H1 (cell line): Measurements from ENCODE around the gene SCAMP4. TPM values are rescaled to one million over a fixed set of nuclear protein-coding genes. Genes with fewer than 3 reads are reported as not detected.

Experiments used
- CTCF ChIA-PET: fragments of 300-600 bp; sonication (Branson Sonifier 250); formaldehyde crosslinking; loops from one replicate; lab custom pipeline; 2021; ENCODE audit not compliant: partially characterized antibody; lab: Charles Lee
- POLR2A ChIA-PET: fragments of 300-600 bp; sonication (Branson Sonifier 250); formaldehyde crosslinking; loops from one replicate; lab custom pipeline; 2021; ENCODE audit warnings: inconsistent platforms; ENCODE audit not compliant: partially characterized antibody; lab: Charles Lee
- DNase-seq, 2 experiments: peaks; one replicate each; pipeline versions ENCODE4 v3.0.0 to v3.0.0-alpha.2; 2010 to 2022; ENCODE audit warnings: low spot score in 2 of 2, low read depth in 1 of 2, mixed read lengths in 1 of 2
- FAIRE-seq: peaks from 2 replicates; lab custom pipeline; 2011; peaks lifted over from hg19 to GRCh38; lab: Jason Lieb, UNC
- H2AFZ ChIP-seq: 2 replicates; pipeline ENCODE4 v1.8.1; 2012; ENCODE audit warnings: low read length, inconsistent platforms
- H2AK5ac ChIP-seq: 2 replicates; pipeline ENCODE4 v1.6.1; 2013; ENCODE audit warnings: low read depth, low read length
- H2BK120ac ChIP-seq: replicated peaks from 2 replicates; pipeline ENCODE3; 2013; ENCODE audit warnings: low read depth, low read length, inconsistent platforms
- H2BK12ac ChIP-seq: 2 replicates; pipeline ENCODE4 v1.6.1; 2013; ENCODE audit warnings: low read depth, low read length
- H2BK15ac ChIP-seq: 2 replicates; pipeline ENCODE4 v1.6.1; 2013; ENCODE audit warnings: low read length
- H2BK20ac ChIP-seq: 2 replicates; pipeline ENCODE4 v1.6.1; 2013; ENCODE audit warnings: low read length
- H2BK5ac ChIP-seq: 2 replicates; pipeline ENCODE4 v1.6.1; 2013; ENCODE audit warnings: low read depth, low read length
- H3K14ac ChIP-seq: 2 replicates; pipeline ENCODE4 v1.6.1; 2013; ENCODE audit warnings: inconsistent platforms; ENCODE audit not compliant: insufficient read length
- H3K18ac ChIP-seq: 2 replicates; pipeline ENCODE4 v1.6.1; 2013; ENCODE audit warnings: low read length; ENCODE audit errors: extremely low read depth
- H3K23ac ChIP-seq: 2 replicates; pipeline ENCODE4 v1.6.1; 2013; ENCODE audit warnings: inconsistent platforms; ENCODE audit not compliant: insufficient read length
- H3K23me2 ChIP-seq: 2 replicates; pipeline ENCODE4 v1.6.1; 2013; ENCODE audit warnings: low read depth, low read length
- H3K27ac ChIP-seq: 2 replicates; pipeline ENCODE4 v1.6.1; 2011; ENCODE audit warnings: low read depth, low read length, inconsistent platforms
- H3K27me3 ChIP-seq, 4 experiments: replicated peaks in 1 of 4; 1 replicate in 1 of 4; 2 replicates in 3 of 4; pipeline versions ENCODE4 v1.6.1 to v1.8.1; 2011 to 2013; ENCODE audit warnings: low read length in 3 of 4, mild to moderate bottlenecking in 3 of 4, inconsistent platforms in 2 of 4, mixed read lengths in 2 of 4, moderate library complexity in 1 of 4; ENCODE audit not compliant: control insufficient read depth in 3 of 4, insufficient read depth in 3 of 4; ENCODE audit errors: extremely low read depth in 1 of 4
- H3K36me3 ChIP-seq, 4 experiments: 2 replicates each; pipeline versions ENCODE4 v1.6.1 to v1.8.1; 2011 to 2013; ENCODE audit warnings: mild to moderate bottlenecking in 4 of 4, low read length in 3 of 4, moderate library complexity in 2 of 4, control low read depth in 1 of 4, inconsistent platforms in 1 of 4; ENCODE audit not compliant: insufficient read depth in 4 of 4, control insufficient read depth in 2 of 4
- H3K4ac ChIP-seq: replicated peaks from 2 replicates; pipeline ENCODE3; 2013; ENCODE audit warnings: low read length, low read depth, mixed read lengths, inconsistent platforms; ENCODE audit not compliant: insufficient read length
- H3K4me1 ChIP-seq, 4 experiments: replicated peaks in 1 of 4; 1 replicate in 1 of 4; 2 replicates in 3 of 4; pipeline versions ENCODE4 v1.6.1 to v1.8.1; 2011 to 2013; ENCODE audit warnings: low read length in 3 of 4, inconsistent platforms in 2 of 4, mixed read lengths in 1 of 4; ENCODE audit not compliant: insufficient read depth in 4 of 4, control insufficient read depth in 3 of 4
- H3K4me2 ChIP-seq, 2 experiments: 2 replicates each; pipeline versions ENCODE4 v1.6.1 to v1.8.1; 2011 to 2013; ENCODE audit warnings: low read depth in 2 of 2, low read length in 2 of 2, control low read depth in 1 of 2, inconsistent platforms in 1 of 2, mild to moderate bottlenecking in 1 of 2; ENCODE audit not compliant: insufficient read depth in 1 of 2
- H3K4me3 ChIP-seq, 4 experiments: fragments of 200-600, 300-600 bp in 1 of 4; sonication (generic), shearing (Covaris generic), sonication (Bioruptor Twin) in 1 of 4; 2 replicates each; pipeline versions ENCODE4 v1.5.1 to v1.8.1; 2011 to 2016; ENCODE audit warnings: low read length in 4 of 4, low read depth in 3 of 4, control low read depth in 2 of 4, inconsistent platforms in 2 of 4, mild to moderate bottlenecking in 2 of 4, mixed read lengths in 1 of 4, moderate library complexity in 1 of 4; ENCODE audit not compliant: insufficient read depth in 2 of 4; ENCODE audit errors: extremely low read depth in 1 of 4
- H3K56ac ChIP-seq: replicated peaks from 2 replicates; pipeline ENCODE3; 2013; ENCODE audit warnings: low read depth, mild to moderate bottlenecking, mixed read lengths, low read length, inconsistent platforms; ENCODE audit not compliant: insufficient read length
- H3K79me1 ChIP-seq: 2 replicates; pipeline ENCODE4 v1.6.1; 2013; ENCODE audit warnings: low read depth, low read length, control low read depth
- H3K79me2 ChIP-seq, 2 experiments: 2 replicates each; pipeline versions ENCODE4 v1.6.1 to v1.8.1; 2012 to 2013; ENCODE audit warnings: low read length in 2 of 2, mild to moderate bottlenecking in 2 of 2, inconsistent platforms in 1 of 2; ENCODE audit not compliant: insufficient read depth in 2 of 2, control insufficient read depth in 1 of 2
- H3K9ac ChIP-seq, 4 experiments: replicated peaks in 1 of 4; 1 replicate in 1 of 4; 2 replicates in 3 of 4; pipeline versions ENCODE4 v1.6.1 to v1.8.1; 2011 to 2013; ENCODE audit warnings: low read depth in 3 of 4, low read length in 3 of 4, control low read depth in 2 of 4, mild to moderate bottlenecking in 2 of 4, moderate library complexity in 2 of 4, inconsistent platforms in 1 of 4; ENCODE audit errors: extremely low read depth in 1 of 4
- H3K9me3 ChIP-seq, 2 experiments: 2 replicates each; pipeline versions ENCODE4 v1.6.1 to v1.8.1; 2012 to 2013; ENCODE audit warnings: mild to moderate bottlenecking in 2 of 2, moderate library complexity in 2 of 2, control low read depth in 1 of 2, inconsistent platforms in 1 of 2, low read depth in 1 of 2, low read length in 1 of 2, mixed read lengths in 1 of 2; ENCODE audit not compliant: insufficient read depth in 2 of 2
- H4K20me1 ChIP-seq, 2 experiments: replicated peaks in 1 of 2; 2 replicates each; pipeline versions ENCODE3 to v1.8.1; 2011 to 2013; ENCODE audit warnings: inconsistent platforms in 2 of 2, low read length in 2 of 2, mild to moderate bottlenecking in 1 of 2; ENCODE audit not compliant: insufficient read depth in 2 of 2, control insufficient read depth in 1 of 2
- H4K5ac ChIP-seq: 2 replicates; pipeline ENCODE4 v1.6.1; 2013; ENCODE audit warnings: low read length, low read depth, mixed read lengths, inconsistent platforms; ENCODE audit not compliant: insufficient read length
- H4K8ac ChIP-seq: 2 replicates; pipeline ENCODE4 v1.8.0; 2013; ENCODE audit warnings: mild to moderate bottlenecking, moderate library complexity, low read length, inconsistent platforms; ENCODE audit not compliant: insufficient read depth; ENCODE audit errors: extremely low read depth
- H4K91ac ChIP-seq: replicated peaks from 2 replicates; pipeline ENCODE3; 2013; ENCODE audit warnings: low read length, mixed read lengths, inconsistent platforms; ENCODE audit not compliant: insufficient read length
- HDAC2 ChIP-seq, 2 experiments: fragments of 300-600 bp in 1 of 2; sonication (generic) in 1 of 2; IDR thresholded peaks; 2 replicates each; pipeline ENCODE4 v1.6.1; 2011 to 2012; ENCODE audit warnings: low read depth in 2 of 2, low read length in 2 of 2, mild to moderate bottlenecking in 2 of 2, moderate library complexity in 2 of 2, borderline replicate concordance in 1 of 2, inconsistent platforms in 1 of 2
- WGBS, 2 experiments: shearing (Covaris generic) in 1 of 2; methylation state at CpG; one replicate each; pipeline versions ENCODE4 v1.1.6 to v1.1.7; 2013 to 2015; ENCODE audit warnings: low lambda C conversion rate in 2 of 2, mixed read lengths in 2 of 2, inconsistent platforms in 1 of 2, low coverage in 1 of 2, missing lambda C conversion rate in 1 of 2; ENCODE audit not compliant: insufficient replicate concordance in 2 of 2, insufficient coverage in 1 of 2, insufficient read length in 1 of 2; ENCODE audit errors: extremely low coverage in 1 of 2, missing lambda C conversion rate in 1 of 2; 5-methylcytosine and 5-hydroxymethylcytosine counted together
- polyA plus RNA-seq, 7 experiments: library from polyadenylated mRNA; depleted of rRNA in 3 of 7; stranded (reverse) in 5 of 7; unstranded in 2 of 7; fragments of >200 nt in 5 of 7; fragments of 200-250 nt in 2 of 7; gene quantifications; 1 replicate in 5 of 7; 2 replicates in 1 of 7; 4 replicates in 1 of 7; pipeline versions ENCODE4 v1.2.1 to v1.2.3, GENCODE V29; 2011 to 2013; ENCODE audit warnings: missing spikeins in 2 of 7, mixed read lengths in 2 of 7
- total RNA-seq: library from RNA; stranded (reverse); fragmentation: NEBNext Ultra II Directional; extraction: Animal tissue kit (Norgen Biotek cat#: 25700); gene quantifications from 2 replicates; pipeline ENCODE4 v1.2.1, GENCODE V29; 2021

The SCAMP4 gene
- total and polyA plus RNA-seq, 2 of the 8 experiments (the other 6 are each of a cell fraction or from before 2014, with no cell fraction given): 17.1 to 61.4 TPM

- no peak overlapping the region for H2BK120ac ChIP-seq
- H3K27ac ChIP-seq: peak overlapping the region; percentile 58
- H3K27me3 ChIP-seq: no peaks in the 10 kb centered on the region
- H4K8ac ChIP-seq: no peak overlapping the region; the same call in 1 of the 2 replicates
- H2BK12ac ChIP-seq: peak overlapping the region; percentile 90; the same call in 1 of the 2 replicates
- no peak overlapping the region; the same call in 1 of the 2 replicates for H2BK20ac ChIP-seq
- H3K9ac ChIP-seq: peak overlapping the region in 2 of 4 experiments; percentile 20 to 21; a peak in 2 of 7 replicates
- H3K79me2 ChIP-seq: peaks cover 3 to 57% of the 10 kb centered on the region in 2 experiments; a peak in 3 of 4 replicates
- peak overlapping the region; percentile 97; the same call in 1 of the 2 replicates for H2BK15ac ChIP-seq
- ChIA-PET CTCF (interaction anchor here (0.6 to 2.5 kb wide), 5 partner anchors 11 to 42 kb away, joined by 3 to 13 read pairs (median 4); no protein-coding TSS in a partner anchor), POLR2A (interaction anchor here (0.7 to 2.2 kb wide), 6 partner anchors 9 to 587 kb away, joined by 4 to 9 read pairs (median 5); partner anchors contain the start of genes CIRBP and MKNK2)
- no peak overlapping the region for H3K56ac ChIP-seq
- no peak overlapping the region for H3K14ac ChIP-seq
- no peaks in the 10 kb centered on the region for H3K36me3 ChIP-seq
- WGBS, 2 experiments: 60% methylated on average over 13 of the region's 13 CpGs; no CpG with 5 or more reads in 1 of the 2 experiments
- peak overlapping the region; percentile 87 for H3K18ac ChIP-seq
- FAIRE-seq: no peak
- DNase-seq: no peak
- peak overlapping the region in 1 of 4 experiments; percentile 70; a peak in 3 of 8 replicates for H3K4me3 ChIP-seq
- H3K4me1 ChIP-seq: peaks cover 0 to 67% (median 55%) of the 10 kb centered on the region in 4 experiments; a peak in 6 of 7 replicates
- peak overlapping the region; percentile 81; the same call in 1 of the 2 replicates for H2BK5ac ChIP-seq
- no peak overlapping the region for H4K5ac ChIP-seq
- no peak overlapping the region for H4K91ac ChIP-seq
- no peak overlapping the region for H3K23ac ChIP-seq
- H2AK5ac ChIP-seq: no peak overlapping the region; the same call in 1 of the 2 replicates
- H2AFZ ChIP-seq: no peak overlapping the region
- H3K4ac ChIP-seq: peak overlapping the region; percentile 92
- H3K4me2 ChIP-seq: peak overlapping the region; percentile 67 to 95
- H3K9me3 ChIP-seq: no peaks in the 10 kb centered on the region
- no peak for TF ChIP-seq HDAC2 (IDR thresholded peaks at IDR 0.05; ENCODE audit: borderline replicate concordance in 1 of 2, low read depth in 2 of 2, low read length in 2 of 2)
- H4K20me1 ChIP-seq: peaks cover 31 to 38% of the 10 kb centered on the region in 2 experiments
- peaks cover 6% of the 10 kb centered on the region; the same call in 1 of the 2 replicates for H3K23me2 ChIP-seq
- peaks cover 19% of the 10 kb centered on the region for H3K79me1 ChIP-seq
Observed at GRCh38 chr19:1855828-1856255, 49.4 kb upstream of the SCAMP4 start.
